Heart left ventricle (tissue), 16 donors: Measurements from ENCODE around the gene NUP160. TPM values are rescaled to one million over a fixed set of nuclear protein-coding genes. Genes with fewer than 3 reads are reported as not detected.
A peak's percentile ranks its signal among the peaks of the same experiment; 100 is the strongest.
"Not testable (repeated sequence)": the region's sequence is repeated elsewhere in the genome, so short reads cannot be mapped to it uniquely, and the experiment has no call there.

Experiments used
- ATAC-seq, 4 donors: fragments of 200-7000 bp; cut with Tn5 transposase; one replicate each; pipeline ENCODE4 v1.9.1; 2020 to 2022; ENCODE audit warnings: moderate library complexity in 4 of 4, mild to moderate bottlenecking in 3 of 4, moderate number of reproducible peaks in 1 of 4
- DNase-seq, 5 donors: peaks; one replicate each; pipeline ENCODE4 v3.0.0-alpha.2; 2020
- H3K27ac ChIP-seq, 12 donors: fragments of 200-600 bp; sonication (generic) in 4 of 12; one replicate each; pipeline versions ENCODE4 v1.5.0 to v1.8.0; 2016 to 2022; ENCODE audit warnings: mild to moderate bottlenecking in 2 of 12
- H3K27me3 ChIP-seq, 9 donors: fragments of 200-600 bp; sonication (generic) in 2 of 9; one replicate each; pipeline versions ENCODE4 v1.5.1 to v1.8.0; 2016 to 2022; ENCODE audit warnings: mild to moderate bottlenecking in 3 of 9
- H3K36me3 ChIP-seq, 9 donors: fragments of 200-600 bp; sonication (generic) in 2 of 9; one replicate each; pipeline versions ENCODE4 v1.5.0 to v1.8.0; 2018 to 2022; ENCODE audit warnings: mild to moderate bottlenecking in 2 of 9
- H3K4me1 ChIP-seq, 12 donors: fragments of 200-600 bp; sonication (generic) in 4 of 12; one replicate each; pipeline versions ENCODE4 v1.5.0 to v1.8.0; 2016 to 2022; ENCODE audit warnings: mild to moderate bottlenecking in 3 of 12
- H3K4me3 ChIP-seq, 12 donors: fragments of 200-600 bp; sonication (generic) in 4 of 12; one replicate each; pipeline versions ENCODE4 v1.5.0 to v1.8.0; 2017 to 2022; ENCODE audit warnings: mild to moderate bottlenecking in 9 of 12, moderate library complexity in 4 of 12
- H3K9me3 ChIP-seq, 12 donors: fragments of 200-600 bp; sonication (generic) in 4 of 12; one replicate each; pipeline versions ENCODE4 v1.5.0 to v1.8.0; 2016 to 2022; ENCODE audit warnings: mild to moderate bottlenecking in 1 of 12
- CTCF ChIP-seq, 12 donors: fragments of 200-600 bp; sonication (generic) in 4 of 12; IDR thresholded peaks; one replicate each; pipeline versions ENCODE4 v1.5.0 to v1.8.0; 2018 to 2022; ENCODE audit warnings: antibody characterized with exemption in 12 of 12, mild to moderate bottlenecking in 5 of 12
- POLR2A ChIP-seq, 2 donors: fragments of 450-650 bp; IDR thresholded peaks; one replicate each; pipeline ENCODE4 v1.6.1; 2017; ENCODE audit warnings: antibody characterized with exemption in 2 of 2, mild to moderate bottlenecking in 2 of 2, moderate library complexity in 2 of 2
- WGBS, 4 donors: extraction: QIAGEN DNeasy Blood & Tissue Kit in 2 of 4; methylation state at CpG; one replicate each; pipeline versions ENCODE4 v1.1.5 to v1.1.7; 2013 to 2018; 5-methylcytosine and 5-hydroxymethylcytosine counted together
- intact Hi-C, 10 donors: fragments of 100-400 bp; cut with DNase I; formaldehyde crosslinking; loops; one replicate each; pipeline versions ENCODE4 v1.11.1 to v1.14.2; 2022
- polyA plus RNA-seq, 2 donors: library from polyadenylated mRNA; stranded (reverse); fragments of 200-250 nt; gene quantifications; one replicate each; pipeline ENCODE4 v1.2.3, GENCODE V29; 2013
- total RNA-seq, 9 donors: library from RNA; depleted of rRNA in 2 of 9; stranded (reverse); fragments of >200 nt in 2 of 9; fragmentation: NEBNext Ultra II Directional in 3 of 9; extraction: Animal tissue kit (Norgen Biotek cat#: 25700) in 3 of 9; gene quantifications; one replicate each; pipeline versions ENCODE4 v1.1.0 to v1.2.4, GENCODE V29; 2016 to 2023
- donor health status: ischemic (EF 13 %, LVEDD 7.1; RV severe dilation, severe dysfunction).
- donor health status: healthy with polysubstance abuse.
- donor health status: DM: no; HTN: yes; CAD: no.
- donor health status: DM: no; HTN: no; CAD: no.
- donor health status: ischemic (EF 25% LVEDD 6.9; RV normal size, moderate dysfunction).
- donor health status: ischemic (EF 25% LVEDD 5.7; RV mildly dilated, moderate dysfunction).
- donor health status: healthy.
- donor health status: DM: yes; HTN: yes; CAD: no.
- donor health status: ischemic (EF 35%, LVEDD 5.7; RV mildly dilated, moderate dysfunction).
- donor health status: nonischemic (EF 11% LVEDD 7.7; RV severe dilation, severe dysfunction).
- donor health status: DM: yes; HTN: yes; CAD: no.
- donor health status: PGD.
- donor health status: ischemic (EF 29% LVEDD 5.4; RV normal size, mild dysfunction).
- donor health status: nonischemic (EF 23%, LVEDD 6.1; RV moderate dilation, normal function).

Gene NUP160
- total and polyA plus RNA-seq, 11 donors, result 9.4 to 19.7 (median 13.7) TPM

- ATAC-seq (peak; percentile 92 to 96 (median 92)), DNase-seq (peak in 3 of 5 donors; percentile 16 to 29 (median 20))
- H3K27me3 ChIP-seq, result no peaks in the 10 kb centered on the region
- intact Hi-C loops, result loop anchor here in 5 of 10 donors (5.0 to 10.0 kb wide), 3 partner anchors 33 to 56 kb away; partner anchors contain the start of gene FNBP4 (in 1 of the 5)
- H3K4me1 ChIP-seq, result peaks cover 0 to 6% (median 0%) of the 10 kb centered on the region in 12 donors
- WGBS, 4 donors, result 46 to 71% (median 64%) methylated on average over 1 of the region's 1 CpG
- H3K36me3 ChIP-seq, result peaks cover 0 to 100% (median 99%) of the 10 kb centered on the region in 9 donors
- H3K4me3 ChIP-seq, result no peak overlapping the region
- peak in 2 of 12 donors; percentile 11 to 15 for TF ChIP-seq CTCF (IDR thresholded peaks at IDR 0.05)
- no peak for TF ChIP-seq POLR2A (IDR thresholded peaks at IDR 0.05)
- H3K27ac ChIP-seq, result peak overlapping the region in 9 of 12 donors; percentile 2 to 75 (median 47)
- H3K9me3 ChIP-seq, result no peaks in the 10 kb centered on the region
Observed at GRCh38 chr11:47800759-47801158, 47.4 kb downstream of the NUP160 start.

GRCh38 chr11:47797633-47798032 lies 50.5 kb downstream of the NUP160 start:
- DNase-seq, result no peak
- intact Hi-C loops, result no loop called here
- TF ChIP-seq CTCF (IDR thresholded peaks at IDR 0.05) (no peak), POLR2A (IDR thresholded peaks at IDR 0.05) (no peak)
- peaks cover 0 to 13% (median 0%) of the 10 kb centered on the region in 12 donors for H3K4me1 ChIP-seq
- H3K4me3 ChIP-seq, result no peak overlapping the region
- H3K36me3 ChIP-seq, result peaks cover 0 to 100% (median 93%) of the 10 kb centered on the region in 9 donors
- no peaks in the 10 kb centered on the region for H3K27me3 ChIP-seq
- H3K9me3 ChIP-seq, result no peaks in the 10 kb centered on the region
- WGBS, 4 donors, result 94 to 96% (median 95%) methylated on average over 4 of the region's 4 CpGs
- no peak overlapping the region for H3K27ac ChIP-seq
- no peak for ATAC-seq

- H3K27me3 ChIP-seq, result no peaks in the 10 kb centered on the region
- H3K27ac ChIP-seq, result peak overlapping the region in 11 of 12 donors; percentile 15 to 79 (median 63)
- peaks cover 0 to 99% (median 94%) of the 10 kb centered on the region in 9 donors for H3K36me3 ChIP-seq
- no peak overlapping the region for H3K4me3 ChIP-seq
- WGBS, 4 donors, result 62 to 71% (median 67%) methylated on average over 4 of the region's 4 CpGs
- intact Hi-C loops, result no loop called here
- TF ChIP-seq POLR2A (IDR thresholded peaks at IDR 0.05) (no peak), CTCF (IDR thresholded peaks at IDR 0.05) (no peak)
- DNase-seq (no peak), ATAC-seq (peak in 1 of 4 donors; percentile 23)
- H3K4me1 ChIP-seq, result peaks cover 0 to 12% (median 1%) of the 10 kb centered on the region in 12 donors
- H3K9me3 ChIP-seq, result no peaks in the 10 kb centered on the region
Observed at GRCh38 chr11:47791774-47792430, 56.2 kb downstream of the NUP160 start.

- H3K27me3 ChIP-seq, H3K9me3 ChIP-seq, DNase-seq, H3K4me3 ChIP-seq, intact Hi-C loops, ATAC-seq, H3K27ac ChIP-seq: not testable (repeated sequence)
- H3K4me1 ChIP-seq, result peaks cover 0 to 28% (median 6%) of the 10 kb centered on the region in 12 donors
- peaks cover 0 to 99% (median 94%) of the 10 kb centered on the region in 9 donors for H3K36me3 ChIP-seq
- WGBS, 4 donors, result 96 to 99% (median 97%) methylated on average over 8 of the region's 8 CpGs
Observed at GRCh38 chr11:47790017-47790416, 58.1 kb downstream of the NUP160 start.
